GM20000 (cell line): ENCODE data around the gene BANK1.

Experiments
- DNase-seq: peaks from one replicate; pipeline ENCODE4 v3.0.0; 2012; ENCODE audit warnings: low spot score
- TF ChIP-seq, protein P1 (sequence below): IDR thresholded peaks from 2 replicates; pipeline ENCODE4 v1.5.1; 2012; ENCODE audit warnings: mild to moderate bottlenecking, control low read depth; ENCODE audit errors: extremely low read depth, missing control alignments

BANK1 gene

DNA sequence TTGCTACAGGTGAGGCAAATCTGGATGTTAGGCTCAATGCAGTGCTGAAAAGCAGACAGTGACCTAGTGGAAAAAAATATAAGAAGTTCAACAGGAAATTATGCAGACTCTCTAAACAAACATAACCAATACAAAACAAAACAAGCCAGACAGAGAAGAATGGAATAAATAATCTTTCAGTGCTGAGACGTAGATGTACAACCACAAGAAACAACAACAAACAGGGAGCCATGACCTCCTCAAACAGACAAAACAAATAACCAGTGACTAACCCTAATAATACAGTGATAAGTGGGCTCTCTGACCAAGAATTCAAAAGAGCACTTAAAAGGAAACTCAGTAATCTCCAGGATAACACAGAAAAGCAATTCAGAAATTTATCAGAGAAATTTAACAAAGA lies 315.5 kb downstream of the BANK1 start:
- no peak for DNase-seq
- TF ChIP-seq, protein P1, sequence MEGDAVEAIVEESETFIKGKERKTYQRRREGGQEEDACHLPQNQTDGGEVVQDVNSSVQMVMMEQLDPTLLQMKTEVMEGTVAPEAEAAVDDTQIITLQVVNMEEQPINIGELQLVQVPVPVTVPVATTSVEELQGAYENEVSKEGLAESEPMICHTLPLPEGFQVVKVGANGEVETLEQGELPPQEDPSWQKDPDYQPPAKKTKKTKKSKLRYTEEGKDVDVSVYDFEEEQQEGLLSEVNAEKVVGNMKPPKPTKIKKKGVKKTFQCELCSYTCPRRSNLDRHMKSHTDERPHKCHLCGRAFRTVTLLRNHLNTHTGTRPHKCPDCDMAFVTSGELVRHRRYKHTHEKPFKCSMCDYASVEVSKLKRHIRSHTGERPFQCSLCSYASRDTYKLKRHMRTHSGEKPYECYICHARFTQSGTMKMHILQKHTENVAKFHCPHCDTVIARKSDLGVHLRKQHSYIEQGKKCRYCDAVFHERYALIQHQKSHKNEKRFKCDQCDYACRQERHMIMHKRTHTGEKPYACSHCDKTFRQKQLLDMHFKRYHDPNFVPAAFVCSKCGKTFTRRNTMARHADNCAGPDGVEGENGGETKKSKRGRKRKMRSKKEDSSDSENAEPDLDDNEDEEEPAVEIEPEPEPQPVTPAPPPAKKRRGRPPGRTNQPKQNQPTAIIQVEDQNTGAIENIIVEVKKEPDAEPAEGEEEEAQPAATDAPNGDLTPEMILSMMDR = no peak

DNA sequence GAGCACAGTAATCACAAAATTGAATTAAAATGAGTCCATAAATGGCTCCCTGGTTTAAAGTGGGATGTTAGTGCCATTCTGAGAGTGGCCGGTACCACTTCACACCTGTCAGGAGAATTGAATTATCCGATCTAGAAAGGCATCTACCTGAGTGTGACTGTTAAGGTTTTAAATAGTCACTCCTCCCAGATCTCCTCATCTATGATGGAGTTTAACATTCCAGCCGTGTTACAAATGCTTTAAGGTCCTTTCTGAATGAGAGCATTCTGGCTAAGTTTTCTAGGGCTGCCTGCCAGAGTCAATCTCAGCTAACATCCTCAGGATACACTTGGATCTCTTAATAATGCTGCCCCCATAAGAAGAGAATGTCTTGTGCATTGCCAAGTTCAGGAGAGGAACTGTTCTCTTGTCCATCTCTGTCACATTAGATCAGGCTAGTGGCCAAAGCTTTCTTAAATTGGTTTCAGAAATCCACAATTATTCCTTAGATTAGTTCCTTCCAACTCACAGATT lies 323.6 kb downstream of the BANK1 start:
- DNase-seq = no peak
- TF ChIP-seq, protein P1 = no peak

DNA sequence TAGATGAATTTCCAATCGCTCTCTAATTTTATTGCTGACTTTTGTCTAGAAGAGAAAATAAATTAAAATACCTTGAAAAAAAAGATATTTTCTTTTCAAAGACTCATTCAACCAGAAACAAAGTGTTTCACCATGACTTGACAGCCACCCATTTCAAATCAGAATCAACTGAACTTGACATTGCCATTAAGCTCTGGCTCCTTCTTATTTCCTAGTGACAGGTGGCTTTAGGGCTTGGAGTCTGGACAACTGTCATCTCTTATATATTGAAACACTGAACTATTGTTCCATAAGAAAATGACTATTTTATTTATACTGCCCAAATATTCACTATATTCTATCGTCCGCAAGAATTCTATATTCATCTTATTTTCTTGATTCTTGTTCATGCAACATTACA lies 325.6 kb downstream of the BANK1 start:
- DNase-seq = no peak
- TF ChIP-seq, protein P1 = no peak

DNA sequence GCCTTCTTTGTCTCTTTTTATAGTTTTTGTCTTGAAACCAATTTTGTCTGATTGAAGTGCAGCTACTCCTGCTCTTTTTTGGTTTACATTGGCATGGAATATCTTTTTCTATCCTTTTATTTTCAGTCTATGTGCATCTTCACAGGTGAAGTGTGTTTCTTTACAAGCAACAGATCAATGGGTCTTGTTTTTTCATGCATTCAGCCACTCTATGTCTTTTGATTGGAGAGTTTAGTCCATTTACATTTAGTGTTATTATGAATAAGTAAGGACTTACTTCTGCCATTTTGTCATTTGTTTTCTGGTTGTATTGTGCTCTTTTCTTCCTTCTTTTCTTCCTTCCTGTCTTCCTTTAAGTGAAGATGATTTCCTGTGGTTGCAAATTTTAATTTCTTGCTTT lies 330.3 kb downstream of the BANK1 start:
- TF ChIP-seq, protein P1 = no peak
- DNase-seq = no peak
